GM12878 (cell line): ENCODE measurements around the gene SLC24A3. TPM values are rescaled to one million over a fixed set of nuclear protein-coding genes. Genes with fewer than 3 reads are reported as not detected.

ENCODE experiments used
- ATAC-seq: fragments of 200-7000 bp; cut with Tn5 transposase; 3 replicates; pipeline ENCODE4 v1.9.1; 2020; ENCODE audit warnings: mild to moderate bottlenecking, moderate library complexity
- BruUV-seq: library from RNA; stranded (reverse); fragments of 400-500 nt; replicated peaks from 2 replicates; lab custom pipeline; 2021; lab: Mats Ljungman, UMichigan
- CTCF ChIA-PET: fragments of 300-600 bp; sonication (Branson Sonifier 250); formaldehyde crosslinking; extraction: SDS; loops from one replicate; lab custom pipeline; 2021; ENCODE audit warnings: inconsistent platforms; lab: Yijun Ruan, JAX
- POLR2A ChIA-PET: fragments of 350-600 bp; formaldehyde crosslinking; extraction: SDS; loops from one replicate; lab custom pipeline; 2021; ENCODE audit warnings: inconsistent platforms; lab: Charles Lee
- RAD21 ChIA-PET: fragments of 300-600 bp; sonication (Branson Sonifier 250); formaldehyde crosslinking; loops from one replicate; lab custom pipeline; 2023; ENCODE audit warnings: antibody characterized with exemption; ENCODE audit not compliant: unreplicated experiment; lab: Charles Lee
- SMC1A ChIA-PET: fragments of 300-600 bp; sonication (Branson Sonifier 250); formaldehyde crosslinking; loops from one replicate; lab custom pipeline; 2023; ENCODE audit not compliant: unreplicated experiment, uncharacterized antibody; lab: Charles Lee
- DNase-seq: peaks from one replicate; pipeline ENCODE4 v3.0.0-alpha.2; 2011; ENCODE audit warnings: low read depth, low spot score
- FAIRE-seq: peaks from 3 replicates; lab custom pipeline; 2011; peaks lifted over from hg19 to GRCh38; lab: Jason Lieb, UNC
- H2AFZ ChIP-seq: 2 replicates; pipeline ENCODE4 v1.6.0; 2011; ENCODE audit warnings: low read depth, low read length, control low read depth; ENCODE audit not compliant: control insufficient read depth
- H3K27ac ChIP-seq: 2 replicates; pipeline ENCODE4 v1.5.1; 2011; ENCODE audit warnings: control low read depth; ENCODE audit not compliant: control insufficient read depth, insufficient read depth
- H3K27me3 ChIP-seq, 2 experiments: replicated peaks in 1 of 2; 2 replicates each; pipeline versions ENCODE4 v1.6.0 to v1.6.1; 2011; ENCODE audit warnings: low read length in 1 of 2; ENCODE audit not compliant: control insufficient read depth in 2 of 2, insufficient read depth in 2 of 2
- H3K36me3 ChIP-seq, 2 experiments: 2 replicates each; pipeline ENCODE4 v1.5.1; 2011; ENCODE audit warnings: low read length in 1 of 2; ENCODE audit not compliant: control insufficient read depth in 2 of 2, insufficient read depth in 2 of 2
- H3K4me1 ChIP-seq: 2 replicates; pipeline ENCODE4 v1.6.1; 2011; ENCODE audit warnings: mild to moderate bottlenecking, low read length, moderate library complexity, mixed read lengths; ENCODE audit not compliant: control insufficient read depth, insufficient read depth
- H3K4me2 ChIP-seq: 2 replicates; pipeline ENCODE4 v1.6.0; 2011; ENCODE audit warnings: control low read depth; ENCODE audit not compliant: control insufficient read depth, insufficient read depth
- H3K4me3 ChIP-seq: fragments of 200-600 bp; sonication (generic); 2 replicates; pipeline ENCODE4 v1.5.1; 2016
- H3K79me2 ChIP-seq: 2 replicates; pipeline ENCODE4 v1.6.0; 2011; ENCODE audit warnings: low read length; ENCODE audit not compliant: control insufficient read depth, insufficient read depth
- H3K9ac ChIP-seq: 2 replicates; pipeline ENCODE4 v1.8.0; 2011; ENCODE audit warnings: low read length, control low read depth, mixed read lengths; ENCODE audit not compliant: control insufficient read depth, insufficient read depth
- H3K9me3 ChIP-seq: replicated peaks from 3 replicates; pipeline ENCODE4 v1.5.1; 2011; ENCODE audit warnings: mild to moderate bottlenecking, low read length; ENCODE audit not compliant: control insufficient read depth, insufficient read depth
- H4K20me1 ChIP-seq: 2 replicates; pipeline ENCODE4 v1.6.0; 2011; ENCODE audit not compliant: control insufficient read depth, insufficient read depth
- CBX5 ChIP-seq: sonication (generic); IDR thresholded peaks from 2 replicates; pipeline ENCODE4 v1.6.1; 2016; ENCODE audit warnings: low read depth, moderate library complexity, mild to moderate bottlenecking, inconsistent platforms
- CREB1 ChIP-seq: IDR thresholded peaks from 2 replicates; pipeline ENCODE4 v1.6.1; 2012; ENCODE audit warnings: low read depth, mild to moderate bottlenecking, inconsistent platforms
- NFIC ChIP-seq: IDR thresholded peaks from 2 replicates; pipeline ENCODE4 v1.6.1; 2012; ENCODE audit warnings: low read depth, mild to moderate bottlenecking, inconsistent platforms, low read length, moderate library complexity
- NR2C2 ChIP-seq: IDR thresholded peaks from 2 replicates; pipeline ENCODE4 v1.6.1; 2011; ENCODE audit warnings: borderline replicate concordance, low read depth; ENCODE audit not compliant: control insufficient read depth, insufficient read length
- POU2F2 ChIP-seq: IDR thresholded peaks from 3 replicates; pipeline ENCODE4 v1.6.1; 2011; ENCODE audit warnings: low read depth, mild to moderate bottlenecking, low read length, borderline replicate concordance
- SREBF1 ChIP-seq: IDR thresholded peaks from 2 replicates; pipeline ENCODE4 v1.6.1; 2012; ENCODE audit warnings: mild to moderate bottlenecking, low read length
- WGBS: methylation state at CpG from one replicate; pipeline ENCODE4 v1.1.6; 2016; ENCODE audit warnings: low lambda C conversion rate; ENCODE audit not compliant: insufficient replicate concordance, insufficient coverage; ENCODE audit errors: missing lambda C conversion rate; 5-methylcytosine and 5-hydroxymethylcytosine counted together
- in situ Hi-C: fragments of 300-500 bp; cut with MboI; formaldehyde crosslinking; loops from 9 replicates; pipeline ENCODE4 v1.14.3; 2018; ENCODE audit warnings: mixed read lengths
- intact Hi-C: fragments of 100-400 bp; cut with micrococcal nuclease; formaldehyde crosslinking; loops from one replicate; pipeline ENCODE4 v1.14.2; 2022; ENCODE audit not compliant: unreplicated experiment
- polyA plus RNA-seq, 11 experiments: library from polyadenylated mRNA; depleted of rRNA in 4 of 11; unstranded in 6 of 11; stranded (reverse) in 5 of 11; fragments of >200 nt; fragmentation: Nextera tagmentation in 4 of 11; fragmentation: Illumina TruSeq in 1 of 11; extraction: Ambion mirVana in 4 of 11; extraction: Trizol in 1 of 11; gene quantifications; 1 replicate in 1 of 11; 2 replicates in 10 of 11; pipeline versions ENCODE4 v1.2.1 to v1.2.3, GENCODE V29; 2011 to 2016; ENCODE audit warnings: inconsistent platforms in 2 of 11, missing spikeins in 2 of 11, low read depth in 1 of 11
- total RNA-seq, 4 experiments: library from RNA; depleted of rRNA in 3 of 4; stranded (reverse); fragments of >200 nt in 3 of 4; fragmentation: Illumina TruSeq in 1 of 4; extraction: Trizol in 1 of 4; gene quantifications; 2 replicates each; pipeline versions ENCODE4 v1.2.1 to v1.2.3, GENCODE V29; 2013 to 2021
- TF ChIP-seq, protein P1 (sequence below): fragments of 450-650 bp; IDR thresholded peaks from 2 replicates; pipeline ENCODE4 v1.6.1; 2017; ENCODE audit warnings: mild to moderate bottlenecking, low read depth, inconsistent platforms; ENCODE audit not compliant: poor library complexity, severe bottlenecking
- TF ChIP-seq, protein P2 (sequence below): fragments of 450-650 bp; IDR thresholded peaks from 2 replicates; pipeline ENCODE4 v1.6.1; 2017; ENCODE audit warnings: antibody characterized with exemption, mild to moderate bottlenecking, moderate library complexity

Gene SLC24A3
- total and polyA plus RNA-seq, 10 of the 15 experiments (the other 5 are each of a cell fraction or from before 2014, with no cell fraction given): 0.04 TPM; not detected in 9

DNA sequence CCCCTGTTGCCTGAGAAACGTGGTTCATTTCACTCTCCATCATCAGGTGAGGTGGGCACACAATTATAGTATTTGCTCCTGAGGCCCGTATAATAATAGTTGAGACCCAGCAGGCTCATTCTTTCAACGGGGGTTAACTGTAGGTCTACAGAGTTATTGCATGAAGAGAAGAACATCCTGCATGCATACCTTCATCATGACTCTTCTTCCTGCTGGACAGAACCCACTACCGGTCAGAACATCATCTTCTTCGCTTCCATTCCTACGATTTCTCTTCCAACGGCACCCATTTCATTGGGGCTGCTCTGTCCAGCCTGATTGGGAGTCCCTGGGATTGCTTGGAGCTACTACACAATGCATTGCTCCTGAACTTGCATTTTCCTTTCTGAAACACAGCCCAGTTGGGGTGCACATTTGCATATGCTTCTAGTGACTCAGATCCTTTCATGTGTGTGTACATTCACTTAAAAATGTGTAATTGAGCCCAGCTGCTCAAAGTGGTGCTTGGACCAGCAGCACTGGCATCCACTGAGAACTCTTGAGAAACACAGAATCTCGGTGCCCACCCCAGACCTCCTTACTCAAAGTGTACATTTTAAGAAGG lies 57.4 kb downstream of the SLC24A3 start:
- DNase-seq (no peak), ATAC-seq (no peak), FAIRE-seq (no peak)
- H3K4me3 ChIP-seq: no peak overlapping the region
- no TSS peak for BruUV-seq
- no peak overlapping the region for H3K9ac ChIP-seq
- peaks cover 0 to 3% of the 10 kb centered on the region in 2 experiments; a peak in 1 of 4 replicates for H3K27me3 ChIP-seq
- ChIA-PET CTCF (interaction anchor here (0.6 kb wide), 1 partner anchor 70 kb away, joined by 3 read pairs; no protein-coding TSS in a partner anchor), SMC1A (interaction anchor here (0.6 kb wide), 1 partner anchor 817 kb away, joined by 3 read pairs; no protein-coding TSS in a partner anchor), RAD21 (no interaction called here)
- no peaks in the 10 kb centered on the region for H3K4me1 ChIP-seq
- no peaks in the 10 kb centered on the region for H3K9me3 ChIP-seq
- no peak overlapping the region for H3K27ac ChIP-seq
- intact Hi-C loops: no loop called here
- H3K36me3 ChIP-seq: no peaks in the 10 kb centered on the region
- TF ChIP-seq, protein P1, sequence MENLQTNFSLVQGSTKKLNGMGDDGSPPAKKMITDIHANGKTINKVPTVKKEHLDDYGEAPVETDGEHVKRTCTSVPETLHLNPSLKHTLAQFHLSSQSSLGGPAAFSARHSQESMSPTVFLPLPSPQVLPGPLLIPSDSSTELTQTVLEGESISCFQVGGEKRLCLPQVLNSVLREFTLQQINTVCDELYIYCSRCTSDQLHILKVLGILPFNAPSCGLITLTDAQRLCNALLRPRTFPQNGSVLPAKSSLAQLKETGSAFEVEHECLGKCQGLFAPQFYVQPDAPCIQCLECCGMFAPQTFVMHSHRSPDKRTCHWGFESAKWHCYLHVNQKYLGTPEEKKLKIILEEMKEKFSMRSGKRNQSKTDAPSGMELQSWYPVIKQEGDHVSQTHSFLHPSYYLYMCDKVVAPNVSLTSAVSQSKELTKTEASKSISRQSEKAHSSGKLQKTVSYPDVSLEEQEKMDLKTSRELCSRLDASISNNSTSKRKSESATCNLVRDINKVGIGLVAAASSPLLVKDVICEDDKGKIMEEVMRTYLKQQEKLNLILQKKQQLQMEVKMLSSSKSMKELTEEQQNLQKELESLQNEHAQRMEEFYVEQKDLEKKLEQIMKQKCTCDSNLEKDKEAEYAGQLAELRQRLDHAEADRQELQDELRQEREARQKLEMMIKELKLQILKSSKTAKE: no peak
- TF ChIP-seq, all 136 proteins: peak for 0
- Histone ChIP-seq H4K20me1 (no peaks in the 10 kb centered on the region), H3K4me2 (no peak overlapping the region), H3K79me2 (no peaks in the 10 kb centered on the region), H2AFZ (no peak overlapping the region)
- WGBS: 34% methylated on average over 8 of the region's 8 CpGs
- POLR2A ChIA-PET: no interaction called here
- in situ Hi-C loops: no loop called here

DNA sequence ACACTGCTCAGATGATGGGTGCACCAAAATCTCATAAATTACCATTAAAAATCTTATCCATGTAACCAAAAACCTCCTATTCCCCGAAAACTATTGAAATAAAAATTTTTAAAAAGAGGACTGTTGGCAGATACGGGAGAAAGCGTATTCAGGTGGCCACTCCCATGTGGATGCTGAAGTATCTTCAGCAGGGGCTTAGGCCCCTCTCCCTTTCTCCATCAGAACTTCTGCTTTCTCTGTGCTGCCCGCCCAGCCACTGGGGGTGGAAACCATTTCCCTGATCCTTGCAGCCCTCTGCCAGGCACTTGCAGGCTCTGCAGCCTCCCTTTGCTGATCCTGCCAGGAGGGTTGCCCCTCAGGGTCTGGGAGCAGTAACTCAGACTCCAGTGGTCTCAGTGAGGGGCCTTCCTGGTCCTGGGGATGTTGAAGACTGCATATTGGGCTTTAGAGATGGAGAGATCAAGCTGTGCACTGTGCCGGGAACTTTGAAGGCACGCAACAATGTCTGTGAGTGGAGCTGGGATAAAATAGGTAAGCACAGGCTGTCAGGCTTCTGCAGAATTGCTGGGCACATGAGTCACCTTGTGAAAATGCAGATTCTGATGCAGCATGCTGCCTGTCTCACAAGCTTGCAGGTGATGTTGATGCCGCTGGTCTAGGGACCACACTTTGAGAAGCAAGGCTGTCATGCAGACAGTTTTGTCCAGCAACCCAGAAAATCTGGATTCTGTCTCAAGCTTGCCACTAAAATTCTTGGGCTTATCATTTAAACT lies 59.6 kb downstream of the SLC24A3 start:
- Histone ChIP-seq H3K27me3 (peaks cover 0 to 3% of the 10 kb centered on the region in 2 experiments; a peak in 1 of 4 replicates), H2AFZ (no peak overlapping the region), H3K4me1 (no peaks in the 10 kb centered on the region), H3K79me2 (no peaks in the 10 kb centered on the region), H3K9ac (no peak overlapping the region), H3K36me3 (no peaks in the 10 kb centered on the region), H3K4me2 (no peak overlapping the region), H4K20me1 (no peaks in the 10 kb centered on the region; the same call in 1 of the 2 replicates), H3K27ac (no peak overlapping the region), H3K9me3 (no peaks in the 10 kb centered on the region), H3K4me3 (no peak overlapping the region)
- ChIA-PET SMC1A (no interaction called here), RAD21 (no interaction called here), CTCF (no interaction called here), POLR2A (no interaction called here)
- TF ChIP-seq SREBF1 (no peak), NFIC (no peak), CREB1 (no peak), POU2F2 (no peak), CBX5 (no peak), NR2C2 (no peak)
- TF ChIP-seq, protein P2, sequence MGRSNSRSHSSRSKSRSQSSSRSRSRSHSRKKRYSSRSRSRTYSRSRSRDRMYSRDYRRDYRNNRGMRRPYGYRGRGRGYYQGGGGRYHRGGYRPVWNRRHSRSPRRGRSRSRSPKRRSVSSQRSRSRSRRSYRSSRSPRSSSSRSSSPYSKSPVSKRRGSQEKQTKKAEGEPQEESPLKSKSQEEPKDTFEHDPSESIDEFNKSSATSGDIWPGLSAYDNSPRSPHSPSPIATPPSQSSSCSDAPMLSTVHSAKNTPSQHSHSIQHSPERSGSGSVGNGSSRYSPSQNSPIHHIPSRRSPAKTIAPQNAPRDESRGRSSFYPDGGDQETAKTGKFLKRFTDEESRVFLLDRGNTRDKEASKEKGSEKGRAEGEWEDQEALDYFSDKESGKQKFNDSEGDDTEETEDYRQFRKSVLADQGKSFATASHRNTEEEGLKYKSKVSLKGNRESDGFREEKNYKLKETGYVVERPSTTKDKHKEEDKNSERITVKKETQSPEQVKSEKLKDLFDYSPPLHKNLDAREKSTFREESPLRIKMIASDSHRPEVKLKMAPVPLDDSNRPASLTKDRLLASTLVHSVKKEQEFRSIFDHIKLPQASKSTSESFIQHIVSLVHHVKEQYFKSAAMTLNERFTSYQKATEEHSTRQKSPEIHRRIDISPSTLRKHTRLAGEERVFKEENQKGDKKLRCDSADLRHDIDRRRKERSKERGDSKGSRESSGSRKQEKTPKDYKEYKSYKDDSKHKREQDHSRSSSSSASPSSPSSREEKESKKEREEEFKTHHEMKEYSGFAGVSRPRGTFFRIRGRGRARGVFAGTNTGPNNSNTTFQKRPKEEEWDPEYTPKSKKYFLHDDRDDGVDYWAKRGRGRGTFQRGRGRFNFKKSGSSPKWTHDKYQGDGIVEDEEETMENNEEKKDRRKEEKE: no peak
- WGBS: 39% methylated on average over 7 of the region's 7 CpGs
- intact Hi-C loops: no loop called here
- no TSS peak for BruUV-seq
- in situ Hi-C loops: no loop called here
- ATAC-seq (no peak), FAIRE-seq (no peak), DNase-seq (no peak)
